OCI-LY3 (cell line): Measurements from ENCODE around the gene EIPR1.

ENCODE experiments used
- H2AFZ ChIP-seq: fragments of 200-600, 300-600 bp; shearing (Covaris generic); 2 replicates; pipeline ENCODE4 v1.6.0; 2014; ENCODE audit warnings: antibody characterized with exemption, low read depth, low read length
- H3K27ac ChIP-seq: fragments of 200-600, 300-600 bp; sonication (generic); 2 replicates; pipeline ENCODE4 v1.5.1; 2014; ENCODE audit warnings: mild to moderate bottlenecking, low read length, moderate library complexity, mixed read lengths
- H3K27me3 ChIP-seq: fragments of 200-600, 300-600 bp; sonication (generic); 2 replicates; pipeline ENCODE4 v1.6.1; 2014; ENCODE audit warnings: low read depth, low read length, mixed read lengths
- H3K36me3 ChIP-seq: fragments of 200-600, 300-600 bp; sonication (generic); replicated peaks from 2 replicates; pipeline ENCODE3; 2014; ENCODE audit warnings: low read depth, low read length, mixed read lengths
- H3K4me1 ChIP-seq: fragments of 300-600, 200-600 bp; sonication (generic); 2 replicates; pipeline ENCODE4 v1.6.1; 2014; ENCODE audit warnings: low read length, mixed read lengths
- H3K4me2 ChIP-seq: fragments of 200-600, 300-600 bp; sonication (generic); 2 replicates; pipeline ENCODE4 v1.6.1; 2014; ENCODE audit warnings: low read length, mixed read lengths
- H3K4me3 ChIP-seq: fragments of 300-600, 200-600 bp; sonication (generic); 2 replicates; pipeline ENCODE4 v1.5.1; 2014; ENCODE audit warnings: antibody characterized with exemption, mild to moderate bottlenecking, low read length, moderate library complexity
- H3K79me2 ChIP-seq: fragments of 300-600, 200-600 bp; shearing (Covaris generic); 2 replicates; pipeline ENCODE4 v1.6.1; 2014; ENCODE audit warnings: mild to moderate bottlenecking, low read length, mixed read lengths
- H3K9ac ChIP-seq: fragments of 300-600, 200-600 bp; shearing (Covaris generic); 2 replicates; pipeline ENCODE4 v1.6.0; 2014; ENCODE audit warnings: mild to moderate bottlenecking, low read length, moderate library complexity
- H3K9me3 ChIP-seq: fragments of 200-600, 300-600 bp; shearing (Covaris generic); 2 replicates; pipeline ENCODE4 v1.6.1; 2014; ENCODE audit warnings: low read length, mixed read lengths; ENCODE audit not compliant: insufficient read depth
- H4K20me1 ChIP-seq: fragments of 200-600, 300-600 bp; sonication (generic); 2 replicates; pipeline ENCODE4 v1.6.1; 2016; ENCODE audit warnings: low read length, mixed read lengths; ENCODE audit not compliant: insufficient read depth
- CTCF ChIP-seq: fragments of 200-600, 300-600 bp; sonication (generic); IDR thresholded peaks from 2 replicates; pipeline ENCODE4 v1.5.1; 2014; ENCODE audit warnings: antibody characterized with exemption, low read length, low read depth
- EZH2phosphoT487 ChIP-seq: fragments of 200-600 bp; shearing (Covaris generic); IDR thresholded peaks from 2 replicates; pipeline ENCODE4 v1.6.1; 2018; ENCODE audit warnings: antibody characterized with exemption, mixed run types, low read depth

Gene EIPR1

GRCh38 chr2:3399829-3400228 is 22.2 kb upstream of the EIPR1 start:
- Histone ChIP-seq H3K36me3 (peaks cover 61% of the 10 kb centered on the region), H3K4me3 (no peak overlapping the region), H3K4me2 (no peak overlapping the region), H3K9me3 (peaks cover 14% of the 10 kb centered on the region; the same call in 1 of the 2 replicates), H3K9ac (no peak overlapping the region), H3K79me2 (peaks cover 54% of the 10 kb centered on the region), H2AFZ (no peak overlapping the region), H3K27me3 (no peaks in the 10 kb centered on the region), H3K4me1 (peaks cover 22% of the 10 kb centered on the region), H4K20me1 (no peaks in the 10 kb centered on the region), H3K27ac (no peak overlapping the region; the same call in 1 of the 2 replicates)
- TF ChIP-seq EZH2phosphoT487 (no peak), CTCF (no peak)

- H2AFZ ChIP-seq = no peak overlapping the region
- peak overlapping the region; percentile 14 for H3K27ac ChIP-seq
- no peaks in the 10 kb centered on the region for H4K20me1 ChIP-seq
- no peaks in the 10 kb centered on the region for H3K27me3 ChIP-seq
- H3K4me1 ChIP-seq = peaks cover 18% of the 10 kb centered on the region
- peaks cover 61% of the 10 kb centered on the region for H3K36me3 ChIP-seq
- H3K4me2 ChIP-seq = no peak overlapping the region
- no peak overlapping the region for H3K9ac ChIP-seq
- H3K79me2 ChIP-seq = peaks cover 52% of the 10 kb centered on the region
- TF ChIP-seq CTCF = no peak
- no peak for TF ChIP-seq EZH2phosphoT487
- no peak overlapping the region for H3K4me3 ChIP-seq
- H3K9me3 ChIP-seq = peaks cover 14% of the 10 kb centered on the region; the same call in 1 of the 2 replicates
Observed at GRCh38 chr2:3399381-3399780, 21.8 kb upstream of the EIPR1 start.

GRCh38 chr2:3398857-3399256 is 21.2 kb upstream of the EIPR1 start:
- no peak overlapping the region for H3K9ac ChIP-seq
- no peaks in the 10 kb centered on the region for H4K20me1 ChIP-seq
- H3K27ac ChIP-seq = peak overlapping the region; percentile 14; the same call in 1 of the 2 replicates
- peaks cover 12% of the 10 kb centered on the region for H3K4me1 ChIP-seq
- peaks cover 14% of the 10 kb centered on the region; the same call in 1 of the 2 replicates for H3K9me3 ChIP-seq
- peaks cover 63% of the 10 kb centered on the region for H3K36me3 ChIP-seq
- H2AFZ ChIP-seq = no peak overlapping the region
- no peak overlapping the region for H3K4me3 ChIP-seq
- no peak overlapping the region for H3K4me2 ChIP-seq
- H3K79me2 ChIP-seq = peaks cover 53% of the 10 kb centered on the region
- TF ChIP-seq EZH2phosphoT487 (no peak), CTCF (no peak)
- no peaks in the 10 kb centered on the region for H3K27me3 ChIP-seq

GRCh38 chr2:3396920-3397559 is 19.4 kb upstream of the EIPR1 start:
- Histone ChIP-seq H3K27me3 (no peaks in the 10 kb centered on the region), H3K4me2 (no peak overlapping the region), H3K4me3 (no peak overlapping the region), H4K20me1 (no peaks in the 10 kb centered on the region), H2AFZ (no peak overlapping the region), H3K4me1 (no peaks in the 10 kb centered on the region), H3K36me3 (peaks cover 72% of the 10 kb centered on the region), H3K9me3 (peaks cover 10% of the 10 kb centered on the region; the same call in 1 of the 2 replicates), H3K27ac (no peak overlapping the region), H3K79me2 (peaks cover 59% of the 10 kb centered on the region), H3K9ac (no peak overlapping the region)
- TF ChIP-seq EZH2phosphoT487 (no peak), CTCF (no peak)
